ENCODE data around the gene DCAF8.
A peak's percentile ranks its signal among the peaks of the same experiment; 100 is the strongest.

The DCAF8 gene

GRCh38 chr1:160284220-160284781 lies 22.0 kb upstream of the DCAF8 start:
- DNase-seq (ENCODE audit: low spot score): no peak
- H3K4me3 ChIP-seq: peak overlapping the region; percentile 93
- peak overlapping the region; percentile 75 to 87 for H3K27ac ChIP-seq
- no peak for TF ChIP-seq CTCF (IDR thresholded peaks at IDR 0.05)

GRCh38 chr1:160282807-160283206 lies 20.5 kb upstream of the DCAF8 start:
- no peak for DNase-seq (ENCODE audit: low spot score)
- Histone ChIP-seq H3K4me3 (peak overlapping the region; percentile 93), H3K27ac (no peak overlapping the region)
- TF ChIP-seq CTCF (IDR thresholded peaks at IDR 0.05): no peak

GRCh38 chr1:160277987-160278386 lies 15.6 kb upstream of the DCAF8 start:
- no peak for DNase-seq (ENCODE audit: low spot score)
- TF ChIP-seq CTCF (IDR thresholded peaks at IDR 0.05): no peak
- Histone ChIP-seq H3K27ac (no peak overlapping the region), H3K4me3 (no peak overlapping the region)

- no peak for DNase-seq (ENCODE audit: low spot score)
- Histone ChIP-seq H3K27ac (no peak overlapping the region), H3K4me3 (no peak overlapping the region)
- no peak for TF ChIP-seq CTCF (IDR thresholded peaks at IDR 0.05)
Observed at GRCh38 chr1:160277330-160277729, 15.0 kb upstream of the DCAF8 start.

- no peak overlapping the region for H3K27ac ChIP-seq
- no peak for TF ChIP-seq CTCF (IDR thresholded peaks at IDR 0.05)
- DNase-seq (ENCODE audit: low spot score): no peak
- no peak overlapping the region for H3K4me3 ChIP-seq
Observed at GRCh38 chr1:160271025-160271424, 8.7 kb upstream of the DCAF8 start.

GRCh38 chr1:160267284-160267991 lies 5.1 kb upstream of the DCAF8 start:
- Histone ChIP-seq H3K4me3 (no peak overlapping the region), H3K27ac (no peak overlapping the region)
- no peak for TF ChIP-seq CTCF (IDR thresholded peaks at IDR 0.05)
- DNase-seq (ENCODE audit: low spot score): no peak

- TF ChIP-seq CTCF (IDR thresholded peaks at IDR 0.05): no peak
- Histone ChIP-seq H3K27ac (no peak overlapping the region), H3K4me3 (no peak overlapping the region)
- DNase-seq (ENCODE audit: low spot score): no peak
Observed at GRCh38 chr1:160264795-160265307, 2.5 kb upstream of the DCAF8 start.

Measured in coronary artery (tissue), 2 donors.